CD4-positive, alpha-beta T cell treated with Interleukin-10 for 1 hour (primary cell): ENCODE measurements around the gene CBFB.
"Not testable (repeated sequence)": the region's sequence is repeated elsewhere in the genome, so short reads cannot be mapped to it uniquely, and the experiment has no call there.

ENCODE experiments used
- DNase-seq: peaks from one replicate; pipeline ENCODE4 v3.0.0-alpha.2; 2020

Gene CBFB

DNA sequence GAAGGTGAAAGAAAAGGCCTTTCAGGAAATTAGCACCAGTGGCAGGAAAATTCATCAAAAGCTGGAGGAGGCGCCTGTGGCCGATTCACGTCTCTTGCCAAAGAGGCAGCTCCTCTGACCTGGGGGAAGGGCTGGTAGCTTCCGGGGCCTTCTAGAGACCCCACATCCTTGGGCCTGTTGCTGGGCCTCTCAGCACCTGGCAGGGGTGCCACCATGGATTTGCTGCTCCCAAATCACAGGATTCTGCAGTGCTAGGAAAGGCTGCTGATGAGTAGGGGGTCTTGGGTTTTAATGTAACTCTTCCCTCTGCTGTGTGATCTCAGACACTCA, 11.6 kb upstream of the CBFB start:
- no peak for DNase-seq

DNA sequence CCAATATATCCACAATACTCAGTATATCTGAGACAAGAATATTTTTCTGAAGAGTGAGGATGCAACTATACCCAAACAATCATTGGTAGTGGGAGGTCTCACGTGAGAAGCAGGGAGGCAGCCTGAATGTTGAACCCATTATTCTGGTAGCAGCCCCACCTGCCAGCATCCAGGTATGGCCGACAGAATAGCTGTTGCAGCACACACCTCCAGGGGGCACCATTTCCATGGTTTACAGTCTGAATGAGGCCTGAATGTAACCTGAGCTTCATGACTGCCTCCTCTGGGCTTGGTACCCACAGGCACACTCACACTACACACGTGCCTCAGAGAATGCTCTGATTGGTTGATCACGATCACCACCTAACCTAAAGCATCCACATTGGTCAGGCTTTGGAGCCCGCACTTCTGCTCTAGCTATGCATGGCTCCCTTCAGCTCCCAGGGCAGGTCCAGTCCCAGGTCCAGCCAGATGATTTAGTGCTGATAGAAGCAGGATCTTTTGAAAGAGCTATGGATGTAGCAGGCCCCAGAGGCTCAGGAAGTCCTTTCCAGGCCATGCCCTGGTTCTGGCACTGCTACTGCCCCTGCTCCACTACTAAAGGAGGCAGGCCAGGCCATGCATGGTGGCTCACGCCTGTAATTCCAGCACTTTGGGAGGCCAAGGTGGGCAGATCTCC, 11.0 kb upstream of the CBFB start:
- peak; percentile 91 for DNase-seq

DNA sequence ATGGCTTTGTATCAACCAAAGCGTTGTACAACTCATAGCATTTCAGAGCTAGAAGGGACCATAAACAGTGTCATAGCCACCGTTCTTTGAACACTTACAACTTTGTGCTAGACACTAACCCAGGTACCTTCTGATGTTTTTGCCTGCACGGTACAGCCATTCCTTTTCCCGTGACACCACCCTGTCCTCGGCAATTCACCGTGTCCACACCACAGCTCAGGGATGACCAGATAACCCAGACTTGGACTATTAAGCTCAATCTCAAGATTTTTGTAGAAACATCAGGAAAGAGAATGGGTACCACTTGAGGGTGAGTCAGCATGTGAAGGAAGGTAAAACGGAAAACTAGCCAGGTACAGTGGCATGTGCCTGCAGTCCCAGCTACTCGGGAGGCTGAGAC, 9.8 kb upstream of the CBFB start:
- no peak for DNase-seq

DNA sequence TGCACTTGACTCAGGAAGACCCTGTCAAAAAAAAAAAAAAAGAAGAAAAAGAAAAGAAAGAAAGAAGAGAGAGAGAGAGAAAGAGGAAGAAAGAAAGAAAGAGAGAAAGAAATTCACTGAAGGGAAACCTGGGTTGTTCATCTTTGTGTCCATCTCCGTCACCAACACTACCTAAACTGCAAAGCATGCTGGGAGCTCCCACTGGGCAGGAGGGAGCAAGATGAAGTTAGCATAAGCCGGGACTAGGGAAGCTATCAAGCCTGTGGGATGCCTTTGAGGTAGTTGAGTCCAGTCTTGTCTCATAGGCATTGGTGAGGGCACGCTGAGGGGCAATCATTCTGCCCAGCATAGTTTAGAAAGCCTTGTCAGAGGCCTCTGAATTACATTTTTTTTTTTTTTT, 7.6 kb upstream of the CBFB start:
- no peak for DNase-seq

DNA sequence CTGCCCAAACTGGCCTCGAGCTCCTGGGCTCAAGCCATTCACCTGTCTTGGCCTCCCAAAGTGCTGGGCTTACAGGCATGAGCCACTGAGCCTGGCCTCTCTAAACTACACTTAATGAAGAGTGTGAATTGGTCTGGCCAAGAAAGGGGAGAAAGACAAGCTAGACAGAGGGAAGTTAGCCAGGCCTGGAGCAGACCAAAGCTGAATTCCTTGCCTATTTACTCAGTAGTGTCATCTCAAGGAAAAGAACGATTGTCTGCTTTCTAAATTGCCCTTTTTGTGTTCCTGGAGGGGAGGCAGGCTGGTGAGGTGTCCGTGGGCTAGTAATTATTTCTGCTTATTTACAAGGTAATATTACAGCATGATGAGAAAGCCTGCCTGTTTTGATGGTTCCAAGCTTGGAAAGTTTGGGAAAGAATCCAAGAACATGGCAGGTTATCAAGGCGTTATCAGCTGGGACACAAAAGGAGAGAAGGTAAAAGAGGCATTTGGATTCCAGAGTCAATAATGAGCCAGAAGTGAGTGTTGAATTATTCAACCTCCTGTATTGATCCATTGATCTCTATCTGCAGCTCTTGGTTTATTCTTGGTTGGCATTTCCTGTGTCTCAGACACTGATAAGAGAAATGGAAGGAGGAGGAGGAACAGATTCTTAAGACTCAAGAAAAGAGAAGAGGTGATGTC, 6.3 kb upstream of the CBFB start:
- no peak for DNase-seq

DNA sequence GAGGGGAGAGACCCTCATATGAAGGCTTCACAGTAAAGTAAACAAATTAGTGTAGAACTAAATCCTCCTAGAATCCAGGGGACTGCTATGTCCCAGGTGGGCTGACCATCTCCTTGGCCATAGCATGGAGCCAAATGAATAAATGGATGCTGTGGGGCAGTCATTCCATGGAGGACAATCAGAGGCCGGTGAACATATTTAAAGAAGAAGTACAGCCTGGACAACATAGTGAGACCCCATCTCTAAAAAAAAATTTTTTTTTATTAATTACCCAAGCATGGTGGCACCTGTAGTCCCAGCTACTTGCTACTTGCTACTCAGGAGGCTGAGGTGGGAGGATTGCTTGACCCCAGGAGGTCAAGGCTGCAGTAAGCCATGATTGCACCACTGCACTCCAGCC, 5.3 kb upstream of the CBFB start:
- DNase-seq: no peak

DNA sequence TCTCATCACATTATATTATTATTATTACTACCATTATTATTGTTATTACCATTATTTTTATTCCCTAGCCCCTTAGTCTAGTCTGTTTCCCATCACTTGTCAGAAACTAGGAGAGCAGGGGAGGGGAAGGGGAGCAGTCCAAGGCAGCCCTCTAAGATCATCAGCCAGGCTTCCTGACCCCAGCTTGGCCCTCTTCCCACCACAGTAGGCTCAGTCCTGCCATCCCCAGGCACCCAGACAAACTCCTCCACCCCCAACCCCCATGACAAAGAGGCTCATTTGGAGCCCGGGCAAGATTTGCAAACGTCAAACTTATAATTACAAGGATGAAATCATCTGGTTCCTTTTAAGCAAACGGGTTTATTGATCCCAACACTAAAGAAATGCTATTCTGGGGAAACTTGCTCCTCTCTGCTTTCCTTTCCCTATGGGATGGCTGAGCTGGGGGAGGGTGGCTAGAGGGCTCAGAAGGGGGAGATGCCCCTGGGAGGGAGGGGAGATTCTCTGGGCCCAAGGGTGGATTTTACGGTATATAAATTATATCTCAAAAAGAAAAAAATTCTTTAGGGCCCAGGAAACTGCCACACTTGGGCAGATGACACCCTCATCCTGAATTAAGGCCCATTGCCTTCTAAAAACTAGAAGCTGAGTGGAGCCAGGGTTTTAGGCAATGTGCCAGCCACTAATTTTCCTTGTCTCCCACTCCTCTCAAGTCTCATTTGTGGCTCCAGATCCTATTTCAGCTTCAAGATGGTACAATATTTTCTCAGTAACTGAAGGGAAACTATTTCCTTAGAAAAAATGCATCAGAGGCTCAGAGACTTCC, 4.4 kb upstream of the CBFB start:
- no peak for DNase-seq

DNA sequence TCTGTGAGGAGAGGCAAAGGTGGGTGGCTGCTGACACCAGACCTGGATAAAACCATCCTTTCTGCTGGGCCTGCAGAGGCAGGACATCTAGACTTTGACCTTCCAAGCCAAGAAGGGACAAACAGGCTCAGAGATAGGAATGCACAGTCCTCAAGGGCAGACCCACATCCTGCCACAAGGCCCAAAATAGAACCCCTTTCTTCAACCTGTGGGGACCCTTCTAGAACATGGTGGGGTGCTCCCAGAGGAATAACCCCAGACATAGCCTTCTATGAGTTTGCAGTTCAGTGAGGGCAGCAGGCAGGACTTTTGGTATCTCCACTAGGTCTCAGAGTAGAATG, 3.8 kb upstream of the CBFB start:
- DNase-seq: no peak

DNA sequence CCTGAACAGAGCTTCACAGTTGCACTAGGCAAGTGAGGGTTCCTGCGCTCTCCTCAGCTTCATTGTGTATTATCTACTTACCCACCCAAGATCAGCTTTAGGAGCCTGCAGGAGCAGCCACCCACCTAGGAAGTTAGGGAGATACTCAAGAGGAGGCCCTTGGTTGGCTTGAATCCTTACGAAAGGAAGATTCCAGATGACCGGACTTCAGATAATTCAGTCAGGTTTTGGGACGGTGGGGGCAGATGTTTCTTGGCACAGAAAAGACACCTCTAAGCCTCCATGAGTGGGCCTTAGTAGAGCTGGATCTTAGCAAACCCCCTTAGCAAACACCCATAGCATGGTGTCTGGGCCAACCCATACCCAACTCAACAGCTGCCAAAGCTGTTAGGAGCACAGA, 2.4 kb upstream of the CBFB start:
- no peak for DNase-seq

DNA sequence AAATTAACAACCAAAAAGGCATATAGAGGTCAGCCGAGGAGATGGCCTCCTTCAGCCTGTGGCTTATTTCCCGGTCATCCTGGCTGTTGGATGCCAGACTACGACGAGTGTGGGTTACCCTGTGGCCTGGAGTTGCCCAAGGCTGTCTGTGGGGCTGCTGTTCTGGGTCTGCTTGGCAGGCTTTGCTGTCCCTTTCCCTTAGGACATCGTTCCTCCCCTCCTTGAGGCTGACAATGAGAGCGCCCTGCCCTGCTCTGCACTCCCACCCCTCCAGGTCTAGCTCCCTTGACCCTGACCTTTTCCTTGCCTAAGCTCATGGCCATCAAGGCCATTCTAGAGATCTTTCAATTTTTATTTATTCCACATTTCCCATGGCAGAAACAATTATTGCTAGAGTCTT, 1.9 kb upstream of the CBFB start:
- no peak for DNase-seq

DNA sequence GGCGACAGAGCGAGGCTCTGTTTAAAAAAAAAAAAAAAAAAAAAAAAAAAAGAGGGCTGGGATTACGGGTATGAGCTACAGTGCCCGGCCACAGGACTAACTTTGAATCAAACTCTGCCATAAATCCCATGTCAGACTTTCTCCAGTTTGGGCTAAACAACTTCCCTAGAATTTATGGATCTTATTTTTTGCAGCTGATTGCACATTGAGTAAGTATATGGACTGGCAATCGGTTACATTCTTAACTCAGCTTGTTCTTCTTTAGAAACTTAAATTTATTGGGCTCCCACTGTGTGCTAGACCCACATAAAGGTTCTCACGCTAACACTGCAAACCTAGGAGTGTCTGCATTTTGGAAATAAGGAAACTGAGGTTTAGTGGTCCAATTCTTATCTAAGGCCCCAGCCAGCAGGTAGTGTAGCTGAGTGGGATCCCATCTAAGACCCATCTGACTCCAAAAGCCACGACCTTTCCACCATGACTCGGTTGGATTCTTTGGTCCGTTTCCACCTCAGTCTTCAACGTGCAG, 718 bp upstream of the CBFB start:
- no peak for DNase-seq

DNA sequence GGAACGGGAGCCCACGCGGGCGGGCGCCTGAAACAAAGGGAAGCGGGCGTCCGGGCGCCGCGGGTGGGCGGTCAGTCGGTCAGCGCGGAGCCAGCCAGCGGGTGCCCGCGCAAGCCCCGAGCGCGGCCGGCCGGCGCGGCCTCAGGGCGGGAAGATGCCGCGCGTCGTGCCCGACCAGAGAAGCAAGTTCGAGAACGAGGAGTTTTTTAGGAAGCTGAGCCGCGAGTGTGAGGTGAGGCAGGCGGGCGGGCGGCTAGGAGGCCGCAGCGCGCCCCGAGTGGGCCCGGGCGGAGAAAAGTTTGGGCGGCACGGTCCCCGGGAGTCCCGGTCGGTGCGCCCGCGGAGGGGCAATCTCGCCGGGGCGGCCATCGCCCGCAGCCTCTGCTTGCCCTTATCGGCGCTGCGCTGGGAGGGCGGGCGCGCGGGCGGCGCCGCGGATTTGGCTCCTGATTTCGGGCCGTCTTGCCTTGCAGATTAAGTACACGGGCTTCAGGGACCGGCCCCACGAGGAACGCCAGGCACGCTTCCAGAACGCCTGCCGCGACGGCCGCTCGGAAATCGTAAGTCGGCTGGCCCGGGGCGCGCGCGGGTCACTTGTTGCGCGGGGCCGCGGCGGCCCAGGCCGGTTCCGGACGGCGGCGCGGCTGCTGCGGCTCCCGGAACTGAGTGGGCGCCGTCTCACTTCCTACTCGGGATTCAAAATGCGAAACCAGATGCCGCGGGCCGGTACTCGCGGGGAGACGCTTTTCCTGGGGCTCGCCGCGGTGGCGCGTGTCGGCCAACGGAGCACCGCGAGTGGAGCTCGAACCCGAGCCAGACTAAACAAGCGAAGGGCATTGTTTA, 526 bp downstream of the CBFB start:
- peak; percentile 58 for DNase-seq

DNA sequence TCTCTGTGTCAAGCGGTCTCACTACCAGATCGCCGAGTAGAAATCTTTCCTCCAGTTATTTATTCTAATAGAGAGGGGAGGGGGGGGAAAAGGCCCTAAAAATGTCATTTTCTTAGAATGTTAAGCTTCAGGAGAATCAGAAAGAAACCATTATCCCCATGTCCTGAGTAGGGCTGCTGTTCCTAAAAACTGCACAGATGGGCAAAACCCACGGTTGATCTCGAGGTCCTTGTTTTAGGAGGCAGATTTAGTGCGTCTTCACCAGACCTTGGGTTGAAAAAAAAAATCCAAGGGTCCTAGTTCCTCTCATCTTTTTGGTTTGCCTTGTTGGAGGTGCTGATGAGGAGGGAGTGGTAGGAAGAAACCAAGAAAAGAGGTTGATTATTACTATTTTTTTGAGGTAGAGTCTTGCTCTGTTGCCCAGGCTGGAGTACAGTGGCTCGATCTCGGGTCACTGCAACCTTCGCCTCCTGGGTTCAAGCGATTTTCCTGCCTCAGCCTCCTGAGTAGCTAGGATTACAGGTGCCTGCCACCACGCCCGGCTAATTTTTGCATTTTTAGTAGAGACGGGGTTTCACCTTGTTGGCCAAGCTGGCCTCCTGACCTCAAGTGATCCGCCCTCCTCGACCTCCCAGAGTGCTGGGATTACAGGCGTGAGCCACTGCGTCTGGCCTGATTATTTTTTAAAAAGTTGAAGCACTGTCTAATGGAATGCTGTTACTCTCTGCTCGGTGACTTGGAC, 1.4 kb downstream of the CBFB start:
- DNase-seq: no peak

DNA sequence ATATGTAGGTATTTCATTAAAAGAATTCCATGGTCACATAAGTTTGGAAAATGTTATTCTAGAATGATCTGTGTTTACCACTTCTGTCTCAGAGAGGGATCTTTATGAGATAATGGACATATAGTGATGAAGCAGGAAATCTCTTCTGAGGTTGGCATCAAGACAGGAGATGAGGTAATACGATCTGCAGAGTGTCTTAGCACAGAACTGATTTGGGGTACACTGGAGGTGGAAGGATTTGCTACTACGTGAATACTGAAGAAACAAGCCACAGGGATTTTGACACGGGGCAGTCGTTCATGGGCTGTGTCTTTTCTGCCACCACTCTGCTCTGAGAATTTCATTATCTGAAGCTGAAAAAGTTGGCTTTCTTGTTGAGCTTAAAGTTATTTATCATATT, 5.5 kb downstream of the CBFB start:
- DNase-seq: no peak

DNA sequence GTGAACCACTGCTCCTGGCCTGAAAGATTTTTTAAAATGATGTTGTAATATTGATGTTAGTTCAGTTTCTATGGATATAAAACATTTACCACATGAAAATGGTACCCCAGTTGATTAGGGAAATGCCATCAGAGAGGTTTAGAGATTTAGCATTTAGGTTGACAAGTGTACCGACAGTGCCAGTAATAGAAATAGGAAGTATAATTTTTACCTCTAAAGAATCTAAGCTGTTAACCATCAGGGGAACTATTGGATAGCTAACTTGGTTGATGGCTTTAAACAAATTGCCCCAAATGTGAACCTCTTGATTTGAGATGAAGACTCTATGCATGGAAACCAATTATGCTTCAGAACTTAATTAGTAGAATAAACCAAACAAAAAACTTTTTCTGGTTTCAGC, 6.4 kb downstream of the CBFB start:
- DNase-seq: no peak

DNA sequence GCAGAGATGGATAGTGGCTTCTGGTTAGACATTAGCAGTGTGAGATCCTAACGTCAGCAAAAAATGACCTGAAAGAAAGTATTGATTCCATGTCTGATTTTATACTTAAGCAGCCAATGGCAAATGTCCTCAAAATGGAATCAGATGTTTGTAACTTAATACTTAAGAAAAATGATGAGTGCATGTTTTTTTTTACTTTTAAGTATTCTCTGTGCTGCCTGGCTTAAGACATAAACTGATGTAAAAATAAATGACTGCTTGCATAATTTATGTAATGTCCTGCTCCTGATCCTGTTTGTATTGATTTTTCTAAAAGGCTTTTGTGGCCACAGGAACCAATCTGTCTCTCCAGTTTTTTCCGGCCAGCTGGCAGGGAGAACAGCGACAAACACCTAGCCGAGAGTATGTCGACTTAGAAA, 7.4 kb downstream of the CBFB start:
- DNase-seq: no peak

DNA sequence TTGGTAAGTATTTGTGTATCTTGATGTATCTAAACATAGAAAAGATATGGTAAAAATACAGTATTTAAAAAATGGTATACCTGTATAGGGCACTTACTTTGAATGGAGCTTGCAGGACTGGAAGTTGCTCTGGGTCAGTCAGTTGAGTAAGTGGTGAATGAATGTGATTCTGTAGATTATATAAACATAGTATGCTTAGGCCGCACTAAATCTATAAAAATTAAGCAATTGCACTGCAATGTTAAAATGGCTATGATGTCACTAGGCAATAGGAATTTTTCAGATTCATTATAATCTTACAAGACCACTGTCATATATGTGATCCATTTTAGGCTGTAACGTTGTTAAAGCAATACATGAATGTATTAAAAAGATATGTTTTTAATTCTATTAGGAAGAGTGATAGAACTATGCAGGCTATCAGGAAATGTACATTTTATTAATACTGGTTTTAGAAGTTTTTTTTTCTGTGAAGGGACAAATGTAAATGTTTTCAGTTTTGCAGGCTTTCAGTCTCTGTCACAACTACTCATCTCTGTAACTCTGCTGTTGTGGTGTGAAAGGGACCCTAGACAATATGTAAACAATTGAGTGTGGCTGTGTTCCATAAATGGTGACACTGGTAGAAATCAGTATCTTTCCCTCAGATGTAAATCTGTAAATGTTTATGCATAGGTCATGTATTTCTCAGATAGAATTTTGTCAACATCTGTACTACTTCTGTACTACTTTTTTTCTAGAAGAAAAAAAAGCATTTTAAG, 10.5 kb downstream of the CBFB start:
- no peak for DNase-seq

DNA sequence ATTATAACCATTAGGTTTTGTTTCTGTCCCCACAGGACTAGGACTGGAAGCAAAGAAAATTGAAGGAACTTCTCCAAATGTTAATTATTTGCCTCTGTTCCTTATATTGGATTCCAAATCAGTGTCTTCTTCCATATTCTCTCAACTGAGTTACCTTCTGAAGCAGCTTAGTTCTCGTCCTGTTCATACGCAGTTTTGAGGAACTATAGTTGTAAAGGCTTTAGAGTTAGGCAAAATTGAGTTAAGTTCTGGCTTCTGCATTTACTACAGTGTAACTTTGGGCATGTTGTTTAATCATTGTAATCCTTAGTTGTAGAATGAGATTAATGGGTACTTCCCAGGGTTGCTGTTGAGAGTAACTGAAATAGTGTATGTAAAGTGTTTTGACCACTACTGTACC, 11.2 kb downstream of the CBFB start:
- no peak for DNase-seq

DNA sequence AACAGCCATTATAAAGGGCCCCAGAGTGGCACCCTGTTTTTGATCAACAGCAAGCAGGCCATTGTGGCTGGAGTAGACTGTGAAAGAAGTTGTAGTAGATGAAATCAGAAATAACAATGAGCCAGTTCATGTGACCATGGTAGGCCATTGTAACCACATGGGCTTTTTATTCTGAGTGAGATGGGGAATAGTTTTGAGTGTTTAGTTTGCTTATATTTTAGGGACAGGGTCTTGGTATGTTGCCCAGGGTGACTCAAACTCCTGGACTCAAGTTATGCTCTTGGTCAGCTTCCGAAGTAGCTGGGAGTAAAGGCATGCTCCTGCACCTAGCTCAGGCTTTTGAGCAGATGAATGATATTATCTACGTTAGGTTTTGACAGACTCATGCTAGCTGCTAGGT, 12.0 kb downstream of the CBFB start:
- no peak for DNase-seq

DNA sequence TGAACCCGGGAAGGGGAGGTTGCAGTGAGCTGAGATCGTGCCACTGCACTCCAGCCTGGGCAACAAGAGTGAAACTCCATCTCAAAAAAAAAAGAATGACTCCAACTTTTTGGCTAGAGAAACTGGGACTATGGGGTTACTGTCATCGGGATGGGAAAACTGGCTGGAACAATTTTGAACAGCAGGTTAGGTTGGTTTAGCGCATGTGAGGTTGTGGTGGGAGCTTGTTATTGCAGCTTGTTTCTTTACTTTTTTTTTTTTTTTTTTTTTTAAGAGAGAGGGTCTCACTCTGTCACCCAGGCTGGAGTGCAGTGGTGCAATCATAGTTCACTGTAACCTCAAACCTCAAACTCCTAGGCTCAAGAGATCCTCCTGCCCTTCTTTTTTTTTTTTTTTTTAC, 12.6 kb downstream of the CBFB start:
- DNase-seq: not testable (repeated sequence)

DNA sequence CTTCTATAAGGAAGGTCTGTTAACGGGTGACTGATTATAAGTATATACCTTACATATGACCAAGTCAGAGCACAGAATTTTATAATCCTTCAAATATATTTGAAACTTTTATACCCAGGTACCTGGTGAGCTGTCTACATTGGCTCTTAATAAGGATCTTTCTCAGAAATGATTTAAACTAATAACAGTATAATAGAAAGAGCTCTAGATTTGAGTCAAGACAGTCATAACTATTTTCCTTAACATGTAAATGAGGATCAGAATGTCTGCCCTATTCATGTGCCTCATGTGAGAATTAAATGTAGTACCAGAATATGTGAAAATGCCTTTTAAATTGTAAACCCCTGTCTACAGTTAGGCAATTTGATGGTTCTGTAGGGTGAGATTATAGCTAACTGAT, 14.5 kb downstream of the CBFB start:
- DNase-seq: no peak

DNA sequence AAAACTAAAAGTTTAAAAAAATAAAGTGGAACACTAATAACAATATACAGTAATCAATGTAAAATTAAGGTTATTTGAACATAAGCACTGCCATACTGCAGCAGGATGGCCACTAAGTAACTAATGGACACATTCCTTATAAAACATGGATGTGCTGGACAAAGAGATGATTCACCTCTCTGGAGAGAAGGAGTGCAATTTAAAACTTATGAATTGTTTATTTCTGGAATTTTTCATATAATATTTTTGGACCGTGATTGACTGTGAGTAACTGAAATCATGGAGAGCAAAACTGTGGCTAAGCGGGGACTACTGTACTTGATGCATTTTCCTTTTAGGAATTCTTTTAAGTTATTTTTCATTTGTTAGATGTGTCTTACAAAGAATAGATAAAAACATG, 21.8 kb downstream of the CBFB start:
- DNase-seq: no peak
